Measurements from ENCODE around the gene PCIF1.

The PCIF1 gene

DNA sequence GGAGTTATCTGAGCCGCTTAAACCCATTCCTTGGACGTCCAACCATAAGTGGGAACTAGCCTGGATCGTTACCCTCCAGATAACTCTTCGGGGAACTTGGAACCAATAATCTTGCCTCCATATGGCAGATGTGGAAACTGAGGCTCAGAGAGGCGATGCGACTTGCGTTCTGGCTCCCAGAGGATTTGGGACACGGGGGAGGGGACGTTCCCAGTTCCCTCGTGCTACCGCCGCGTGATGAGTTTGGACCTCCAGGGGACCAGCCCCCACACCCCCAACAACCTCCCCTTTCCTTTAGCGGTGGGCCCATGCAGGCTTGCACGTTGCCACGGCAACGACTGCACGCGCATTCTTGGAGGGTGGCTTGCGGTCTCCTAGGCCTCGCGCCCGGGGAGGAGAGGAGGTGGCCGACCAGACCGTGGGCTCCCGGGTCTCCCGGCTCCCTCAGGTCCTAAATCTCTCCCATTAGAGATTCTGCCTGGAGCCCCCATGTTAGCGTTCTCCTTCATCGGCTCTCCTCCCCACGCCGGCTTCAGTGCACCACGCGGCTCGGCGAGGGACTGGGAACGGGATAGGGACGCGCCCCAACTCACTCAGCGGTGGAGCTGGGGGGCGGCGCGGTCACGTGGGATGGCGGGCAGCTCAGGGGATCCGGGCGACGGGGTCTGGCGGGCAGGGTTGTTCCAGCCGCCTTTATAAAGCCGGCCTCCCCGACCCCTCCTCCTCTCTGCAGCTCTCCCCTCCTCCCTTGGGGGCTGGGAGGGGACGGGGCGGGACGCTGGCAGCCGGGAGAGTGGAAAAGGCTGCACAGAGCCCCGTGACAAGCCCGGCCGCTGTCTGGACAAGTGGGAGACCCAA lies 22.8 kb upstream of the PCIF1 start, which contains the start of gene PLTP:
PLTP (minus strand) TSS at position 670 of the 858 bp plus-strand sequence. CDS start 703 bp downstream, outside the sequence.
- peak within 1 kb of the TSS; percentile 71 for H3K4me3 ChIP-seq (replicated peaks; ENCODE audit: low read depth, low read length)
- DNase-seq (ENCODE audit: low read depth), result peak; percentile 75
- no peak for TF ChIP-seq CTCF (IDR thresholded peaks at IDR 0.05; ENCODE audit: low read length, missing control alignments)

- DNase-seq (ENCODE audit: low read depth), result no peak
- peak overlapping the region; percentile 71 for H3K4me3 ChIP-seq (replicated peaks; ENCODE audit: low read depth, low read length)
- no peak for TF ChIP-seq CTCF (IDR thresholded peaks at IDR 0.05; ENCODE audit: low read length, missing control alignments)
Measured at GRCh38 chr20:45912344-45912682, 22.2 kb upstream of the PCIF1 start.

GRCh38 chr20:45913116-45913515 lies 21.4 kb upstream of the PCIF1 start:
- peak; percentile 31 for DNase-seq (ENCODE audit: low read depth)
- no peak for TF ChIP-seq CTCF (IDR thresholded peaks at IDR 0.05; ENCODE audit: low read length, missing control alignments)
- no peak overlapping the region for H3K4me3 ChIP-seq (replicated peaks; ENCODE audit: low read depth, low read length)

DNA sequence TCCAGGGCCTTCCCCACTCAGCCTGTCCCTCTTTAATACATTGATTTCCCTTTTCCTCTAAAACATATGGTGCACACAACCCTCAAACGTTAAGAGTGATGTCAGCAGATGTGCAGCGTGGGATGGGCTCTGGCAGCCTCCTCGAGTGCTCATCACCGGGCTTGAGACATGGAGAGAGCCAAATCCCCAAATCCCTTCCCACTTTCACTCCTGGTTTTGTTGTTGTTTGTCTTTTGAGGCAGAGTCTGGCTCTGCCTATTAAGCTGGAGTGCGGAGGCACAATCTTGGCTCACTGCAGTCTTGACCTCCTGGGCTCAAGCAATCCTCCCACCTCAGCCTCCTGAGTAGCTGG lies 16.7 kb upstream of the PCIF1 start:
- H3K4me3 ChIP-seq (replicated peaks; ENCODE audit: low read depth, low read length), result no peak overlapping the region
- TF ChIP-seq CTCF (IDR thresholded peaks at IDR 0.05; ENCODE audit: low read length, missing control alignments), result no peak
- peak; percentile 78 for DNase-seq (ENCODE audit: low read depth)

GRCh38 chr20:45918182-45918737 lies 16.2 kb upstream of the PCIF1 start:
- no peak for TF ChIP-seq CTCF (IDR thresholded peaks at IDR 0.05; ENCODE audit: low read length, missing control alignments)
- no peak overlapping the region for H3K4me3 ChIP-seq (replicated peaks; ENCODE audit: low read depth, low read length)
- peak; percentile 71 for DNase-seq (ENCODE audit: low read depth)

DNA sequence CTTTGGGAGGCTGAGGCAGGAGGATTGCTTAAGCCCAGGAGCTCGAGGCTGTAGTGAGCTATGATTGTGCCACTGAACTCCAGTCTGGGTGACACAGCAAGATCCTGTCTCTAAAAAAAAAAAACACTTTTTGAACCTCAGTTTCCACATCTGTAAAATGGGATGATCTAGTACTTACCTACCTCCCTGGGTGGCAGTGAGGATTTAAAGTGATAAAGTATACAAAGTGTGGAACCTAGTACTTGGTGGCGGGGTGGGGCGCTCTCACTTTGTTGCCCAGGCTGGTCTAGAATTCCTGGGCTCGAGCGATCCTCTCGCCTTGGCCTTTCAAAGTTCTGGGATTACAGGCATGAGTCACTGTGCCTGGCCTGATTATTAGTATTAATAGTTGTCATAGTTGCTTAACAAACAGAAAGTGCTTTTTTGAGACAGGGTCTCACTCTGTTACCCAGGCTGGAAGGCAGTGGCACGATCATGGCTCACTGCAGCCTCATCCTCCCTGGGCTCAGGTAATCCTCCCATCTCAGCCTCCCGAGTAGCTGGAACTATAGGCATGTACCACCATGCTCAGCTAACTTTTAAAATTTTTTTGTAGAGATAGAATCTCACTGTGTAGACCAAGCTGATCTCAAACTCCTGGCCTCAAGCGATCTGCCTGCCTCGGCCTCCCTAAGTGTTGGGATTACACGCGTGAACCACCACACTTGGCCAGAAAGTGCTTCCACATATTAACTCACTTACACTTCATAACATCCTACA lies 15.5 kb upstream of the PCIF1 start:
- H3K4me3 ChIP-seq (replicated peaks; ENCODE audit: low read depth, low read length), result no peak overlapping the region
- no peak for TF ChIP-seq CTCF (IDR thresholded peaks at IDR 0.05; ENCODE audit: low read length, missing control alignments)

More for the DNA sequence above, 15.5 kb upstream of the PCIF1 start:
- no peak for DNase-seq (ENCODE audit: low read depth)
